Heart left ventricle (tissue), 16 donors: ENCODE data around the gene STH. TPM values are rescaled to one million over a fixed set of nuclear protein-coding genes. Genes with fewer than 3 reads are reported as not detected.

Experiments used
- ATAC-seq, 4 donors: fragments of 200-7000 bp; cut with Tn5 transposase; one replicate each; pipeline ENCODE4 v1.9.1; 2020 to 2022; ENCODE audit warnings: moderate library complexity in 4 of 4, mild to moderate bottlenecking in 3 of 4, moderate number of reproducible peaks in 1 of 4
- DNase-seq, 5 donors: peaks; one replicate each; pipeline ENCODE4 v3.0.0-alpha.2; 2020
- H3K27ac ChIP-seq, 12 donors: fragments of 200-600 bp; sonication (generic) in 4 of 12; one replicate each; pipeline versions ENCODE4 v1.5.0 to v1.8.0; 2016 to 2022; ENCODE audit warnings: mild to moderate bottlenecking in 2 of 12
- H3K27me3 ChIP-seq, 9 donors: fragments of 200-600 bp; sonication (generic) in 2 of 9; one replicate each; pipeline versions ENCODE4 v1.5.1 to v1.8.0; 2016 to 2022; ENCODE audit warnings: mild to moderate bottlenecking in 3 of 9
- H3K36me3 ChIP-seq, 9 donors: fragments of 200-600 bp; sonication (generic) in 2 of 9; one replicate each; pipeline versions ENCODE4 v1.5.0 to v1.8.0; 2018 to 2022; ENCODE audit warnings: mild to moderate bottlenecking in 2 of 9
- H3K4me1 ChIP-seq, 12 donors: fragments of 200-600 bp; sonication (generic) in 4 of 12; one replicate each; pipeline versions ENCODE4 v1.5.0 to v1.8.0; 2016 to 2022; ENCODE audit warnings: mild to moderate bottlenecking in 3 of 12
- H3K4me3 ChIP-seq, 12 donors: fragments of 200-600 bp; sonication (generic) in 4 of 12; one replicate each; pipeline versions ENCODE4 v1.5.0 to v1.8.0; 2017 to 2022; ENCODE audit warnings: mild to moderate bottlenecking in 9 of 12, moderate library complexity in 4 of 12
- H3K9me3 ChIP-seq, 12 donors: fragments of 200-600 bp; sonication (generic) in 4 of 12; one replicate each; pipeline versions ENCODE4 v1.5.0 to v1.8.0; 2016 to 2022; ENCODE audit warnings: mild to moderate bottlenecking in 1 of 12
- POLR2A ChIP-seq, 2 donors: fragments of 450-650 bp; IDR thresholded peaks; one replicate each; pipeline ENCODE4 v1.6.1; 2017; ENCODE audit warnings: antibody characterized with exemption in 2 of 2, mild to moderate bottlenecking in 2 of 2, moderate library complexity in 2 of 2
- WGBS, 4 donors: extraction: QIAGEN DNeasy Blood & Tissue Kit in 2 of 4; methylation state at CpG; one replicate each; pipeline versions ENCODE4 v1.1.5 to v1.1.7; 2013 to 2018; 5-methylcytosine and 5-hydroxymethylcytosine counted together
- intact Hi-C, 10 donors: fragments of 100-400 bp; cut with DNase I; formaldehyde crosslinking; loops; one replicate each; pipeline versions ENCODE4 v1.11.1 to v1.14.2; 2022
- polyA plus RNA-seq, 2 donors: library from polyadenylated mRNA; stranded (reverse); fragments of 200-250 nt; gene quantifications; one replicate each; pipeline ENCODE4 v1.2.3, GENCODE V29; 2013
- total RNA-seq, 9 donors: library from RNA; depleted of rRNA in 2 of 9; stranded (reverse); fragments of >200 nt in 2 of 9; fragmentation: NEBNext Ultra II Directional in 3 of 9; extraction: Animal tissue kit (Norgen Biotek cat#: 25700) in 3 of 9; gene quantifications; one replicate each; pipeline versions ENCODE4 v1.1.0 to v1.2.4, GENCODE V29; 2016 to 2023
- TF ChIP-seq, protein P1 (sequence below), 12 donors: fragments of 200-600 bp; sonication (generic) in 4 of 12; IDR thresholded peaks; one replicate each; pipeline versions ENCODE4 v1.5.0 to v1.8.0; 2018 to 2022; ENCODE audit warnings: antibody characterized with exemption in 12 of 12, mild to moderate bottlenecking in 5 of 12
- donor health status: ischemic (EF 13 %, LVEDD 7.1; RV severe dilation, severe dysfunction).
- donor health status: healthy with polysubstance abuse.
- donor health status: DM: no; HTN: yes; CAD: no.
- donor health status: DM: no; HTN: no; CAD: no.
- donor health status: ischemic (EF 25% LVEDD 6.9; RV normal size, moderate dysfunction).
- donor health status: ischemic (EF 25% LVEDD 5.7; RV mildly dilated, moderate dysfunction).
- donor health status: healthy.
- donor health status: DM: yes; HTN: yes; CAD: no.
- donor health status: ischemic (EF 35%, LVEDD 5.7; RV mildly dilated, moderate dysfunction).
- donor health status: nonischemic (EF 11% LVEDD 7.7; RV severe dilation, severe dysfunction).
- donor health status: DM: yes; HTN: yes; CAD: no.
- donor health status: PGD.
- donor health status: ischemic (EF 29% LVEDD 5.4; RV normal size, mild dysfunction).
- donor health status: nonischemic (EF 23%, LVEDD 6.1; RV moderate dilation, normal function).

Gene STH
- total and polyA plus RNA-seq, 11 donors = 0.56 to 1.6 TPM; not detected in 9

DNA sequence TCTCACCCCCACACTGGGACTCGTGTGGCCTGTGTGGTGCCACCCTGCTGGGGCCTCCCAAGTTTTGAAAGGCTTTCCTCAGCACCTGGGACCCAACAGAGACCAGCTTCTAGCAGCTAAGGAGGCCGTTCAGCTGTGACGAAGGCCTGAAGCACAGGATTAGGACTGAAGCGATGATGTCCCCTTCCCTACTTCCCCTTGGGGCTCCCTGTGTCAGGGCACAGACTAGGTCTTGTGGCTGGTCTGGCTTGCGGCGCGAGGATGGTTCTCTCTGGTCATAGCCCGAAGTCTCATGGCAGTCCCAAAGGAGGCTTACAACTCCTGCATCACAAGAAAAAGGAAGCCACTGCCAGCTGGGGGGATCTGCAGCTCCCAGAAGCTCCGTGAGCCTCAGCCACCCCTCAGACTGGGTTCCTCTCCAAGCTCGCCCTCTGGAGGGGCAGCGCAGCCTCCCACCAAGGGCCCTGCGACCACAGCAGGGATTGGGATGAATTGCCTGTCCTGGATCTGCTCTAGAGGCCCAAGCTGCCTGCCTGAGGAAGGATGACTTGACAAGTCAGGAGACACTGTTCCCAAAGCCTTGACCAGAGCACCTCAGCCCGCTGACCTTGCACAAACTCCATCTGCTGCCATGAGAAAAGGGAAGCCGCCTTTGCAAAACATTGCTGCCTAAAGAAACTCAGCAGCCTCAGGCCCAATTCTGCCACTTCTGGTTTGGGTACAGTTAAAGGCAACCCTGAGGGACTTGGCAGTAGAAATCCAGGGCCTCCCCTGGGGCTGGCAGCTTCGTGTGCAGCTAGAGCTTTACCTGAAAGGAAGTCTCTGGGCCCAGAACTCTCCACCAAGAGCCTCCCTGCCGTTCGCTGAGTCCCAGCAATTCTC is 27.4 kb downstream of the STH start:
- WGBS, 4 donors = 84 to 89% (median 87%) methylated on average over 12 to 17 of the region's 17 CpGs
- Histone ChIP-seq H3K9me3 (no peaks in the 10 kb centered on the region), H3K36me3 (peaks cover 0 to 71% (median 25%) of the 10 kb centered on the region in 9 donors), H3K27ac (peak overlapping the region in 5 of 12 donors; percentile 8 to 80 (median 34)), H3K4me1 (peaks cover 0 to 39% (median 15%) of the 10 kb centered on the region in 12 donors), H3K4me3 (no peak overlapping the region), H3K27me3 (no peaks in the 10 kb centered on the region)
- no peak for TF ChIP-seq POLR2A (IDR thresholded peaks at IDR 0.05)
- TF ChIP-seq, protein P1, sequence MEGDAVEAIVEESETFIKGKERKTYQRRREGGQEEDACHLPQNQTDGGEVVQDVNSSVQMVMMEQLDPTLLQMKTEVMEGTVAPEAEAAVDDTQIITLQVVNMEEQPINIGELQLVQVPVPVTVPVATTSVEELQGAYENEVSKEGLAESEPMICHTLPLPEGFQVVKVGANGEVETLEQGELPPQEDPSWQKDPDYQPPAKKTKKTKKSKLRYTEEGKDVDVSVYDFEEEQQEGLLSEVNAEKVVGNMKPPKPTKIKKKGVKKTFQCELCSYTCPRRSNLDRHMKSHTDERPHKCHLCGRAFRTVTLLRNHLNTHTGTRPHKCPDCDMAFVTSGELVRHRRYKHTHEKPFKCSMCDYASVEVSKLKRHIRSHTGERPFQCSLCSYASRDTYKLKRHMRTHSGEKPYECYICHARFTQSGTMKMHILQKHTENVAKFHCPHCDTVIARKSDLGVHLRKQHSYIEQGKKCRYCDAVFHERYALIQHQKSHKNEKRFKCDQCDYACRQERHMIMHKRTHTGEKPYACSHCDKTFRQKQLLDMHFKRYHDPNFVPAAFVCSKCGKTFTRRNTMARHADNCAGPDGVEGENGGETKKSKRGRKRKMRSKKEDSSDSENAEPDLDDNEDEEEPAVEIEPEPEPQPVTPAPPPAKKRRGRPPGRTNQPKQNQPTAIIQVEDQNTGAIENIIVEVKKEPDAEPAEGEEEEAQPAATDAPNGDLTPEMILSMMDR (IDR thresholded peaks at IDR 0.05) = no peak
- intact Hi-C loops = loop anchor here in 1 of 10 donors (10.0 kb wide), 1 partner anchor 442 kb away; no protein-coding TSS in a partner anchor
- DNase-seq (peak in 3 of 5 donors; percentile 52 to 65 (median 59)), ATAC-seq (peak in 3 of 4 donors; percentile 31 to 58 (median 31))

- intact Hi-C loops = loop anchor here in 1 of 10 donors (10.0 kb wide), 1 partner anchor 443 kb away; no protein-coding TSS in a partner anchor
- 70 to 78% (median 73%) methylated on average over 12 of the region's 12 CpGs for WGBS, 4 donors
- TF ChIP-seq, protein P1 (IDR thresholded peaks at IDR 0.05) = no peak
- TF ChIP-seq POLR2A (IDR thresholded peaks at IDR 0.05) = no peak
- peaks cover 0 to 80% (median 34%) of the 10 kb centered on the region in 9 donors for H3K36me3 ChIP-seq
- no peaks in the 10 kb centered on the region for H3K9me3 ChIP-seq
- ATAC-seq (peak in 2 of 4 donors; percentile 5 to 24), DNase-seq (no peak)
- peak overlapping the region in 10 of 12 donors; percentile 8 to 80 (median 34) for H3K27ac ChIP-seq
- no peaks in the 10 kb centered on the region for H3K27me3 ChIP-seq
- no peak overlapping the region for H3K4me3 ChIP-seq
- H3K4me1 ChIP-seq = peaks cover 0 to 39% (median 15%) of the 10 kb centered on the region in 12 donors
These were observed 28.3 kb downstream of the STH start for GRCh38 chr17:46027048-46027975.

GRCh38 chr17:46027976-46028325 is 28.9 kb downstream of the STH start:
- WGBS, 4 donors = 64 to 72% (median 68%) methylated on average over 4 of the region's 4 CpGs
- ATAC-seq (peak in 2 of 4 donors; percentile 24 to 27), DNase-seq (no peak)
- TF ChIP-seq, protein P1 (IDR thresholded peaks at IDR 0.05) = no peak
- no peak for TF ChIP-seq POLR2A (IDR thresholded peaks at IDR 0.05)
- intact Hi-C loops = loop anchor here in 1 of 10 donors (10.0 kb wide), 1 partner anchor 443 kb away; no protein-coding TSS in a partner anchor
- no peaks in the 10 kb centered on the region for H3K9me3 ChIP-seq
- peak overlapping the region in 9 of 12 donors; percentile 8 to 80 (median 30) for H3K27ac ChIP-seq
- no peaks in the 10 kb centered on the region for H3K27me3 ChIP-seq
- no peak overlapping the region for H3K4me3 ChIP-seq
- peaks cover 0 to 80% (median 39%) of the 10 kb centered on the region in 9 donors for H3K36me3 ChIP-seq
- H3K4me1 ChIP-seq = peaks cover 0 to 39% (median 15%) of the 10 kb centered on the region in 12 donors
